H1 (cell line): ENCODE results near the gene URAD. TPM values are rescaled to one million over a fixed set of nuclear protein-coding genes. Genes with fewer than 3 reads are reported as not detected.
A peak's percentile ranks its signal among the peaks of the same experiment; 100 is the strongest.

ENCODE experiments used
- ASH2L ChIP-seq: fragments of 200-600, 300-600 bp; sonication (generic); IDR thresholded peaks from one replicate; pipeline ENCODE4 v1.7.1; 2017; ENCODE audit warnings: low read length
- ATF3 ChIP-seq: IDR thresholded peaks from 2 replicates; pipeline ENCODE4 v1.6.1; 2011; ENCODE audit warnings: low read depth, mild to moderate bottlenecking, low read length; ENCODE audit not compliant: insufficient read depth
- CHD7 ChIP-seq: fragments of 300-600 bp; sonication (generic); IDR thresholded peaks from 2 replicates; pipeline ENCODE4 v1.7.1; 2012; ENCODE audit warnings: low read length, moderate library complexity, mild to moderate bottlenecking, inconsistent platforms; ENCODE audit not compliant: insufficient replicate concordance
- E2F6 ChIP-seq: IDR thresholded peaks from 2 replicates; pipeline ENCODE4 v1.6.1; 2012; ENCODE audit warnings: inconsistent platforms
- SIN3A ChIP-seq, 2 experiments: IDR thresholded peaks in 1 of 2; conservative IDR thresholded peaks in 1 of 2; 2 replicates each; pipeline ENCODE4 v1.6.1; 2011 to 2012; ENCODE audit warnings: low read length in 2 of 2, improper control_type of control experiment in 1 of 2, low read depth in 1 of 2, mild to moderate bottlenecking in 1 of 2
- SP1 ChIP-seq: IDR thresholded peaks from 2 replicates; pipeline ENCODE4 v1.6.1; 2011; ENCODE audit warnings: low read depth, low read length
- TAF7 ChIP-seq: optimal IDR thresholded peaks from 2 replicates; pipeline ENCODE3; 2011; ENCODE audit warnings: low read depth, mild to moderate bottlenecking, inconsistent platforms, low read length, moderate library complexity, borderline replicate concordance
- TEAD4 ChIP-seq: IDR thresholded peaks from 2 replicates; pipeline ENCODE4 v1.6.1; 2012; ENCODE audit warnings: low read depth, low read length, inconsistent platforms, mixed read lengths
- polyA plus RNA-seq, 7 experiments: library from polyadenylated mRNA; depleted of rRNA in 3 of 7; stranded (reverse) in 5 of 7; unstranded in 2 of 7; fragments of >200 nt in 5 of 7; fragments of 200-250 nt in 2 of 7; gene quantifications; 1 replicate in 5 of 7; 2 replicates in 1 of 7; 4 replicates in 1 of 7; pipeline versions ENCODE4 v1.2.1 to v1.2.3, GENCODE V29; 2011 to 2013; ENCODE audit warnings: missing spikeins in 2 of 7, mixed read lengths in 2 of 7
- total RNA-seq: library from RNA; stranded (reverse); fragmentation: NEBNext Ultra II Directional; extraction: Animal tissue kit (Norgen Biotek cat#: 25700); gene quantifications from 2 replicates; pipeline ENCODE4 v1.2.1, GENCODE V29; 2021

URAD gene
- total and polyA plus RNA-seq, 2 of the 8 experiments (the other 6 are each of a cell fraction or from before 2014, with no cell fraction given) = not detected

- TF ChIP-seq CHD7 (no peak), TAF7 (no peak), SIN3A (conservative IDR thresholded peaks at IDR 0.05 in 1 of 2, IDR thresholded peaks at IDR 0.05 in 1 of 2; ENCODE audit: low read depth in 1 of 2, low read length in 2 of 2) (peak in 1 of 2 experiments; percentile 77; a peak in 1 of 4 replicates), SP1 (no peak), TEAD4 (0 out of 2 replicates have a peak, but pooled peaks have one; percentile 9), ATF3 (no peak), ASH2L (peak; percentile 32), E2F6 (peak; percentile 65)
Observed at GRCh38 chr13:27960362-27961226, 27.9 kb downstream of the URAD start (continued).
